ENCODE measurements around the gene SH3GL1.
A peak's percentile ranks its signal among the peaks of the same experiment; 100 is the strongest.

The SH3GL1 gene

DNA sequence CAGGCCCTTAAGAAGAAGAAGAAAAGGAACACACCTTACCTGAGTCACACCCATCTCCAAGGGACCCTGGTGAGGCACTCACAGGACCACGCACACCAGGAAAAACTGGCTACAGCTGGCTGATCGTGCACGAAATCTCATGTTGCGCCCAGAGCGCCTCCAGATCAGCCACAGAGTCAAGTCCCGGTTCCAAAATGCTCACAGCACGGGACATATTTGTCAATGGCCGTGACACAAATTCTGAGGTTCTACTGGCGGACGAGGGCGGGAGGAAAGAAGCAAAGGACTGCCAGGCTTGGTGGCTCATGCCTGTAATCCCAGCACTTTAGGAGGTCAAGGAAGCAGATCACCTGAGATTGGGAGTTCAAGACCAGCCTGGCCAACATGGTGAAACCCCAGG, 21.5 kb downstream of the SH3GL1 start:
- no peak for DNase-seq (ENCODE audit: extremely low spot score)
- ChIA-PET POLR2A (interaction anchor here (0.5 kb wide), 1 partner anchor 15 kb away, joined by 10 read pairs; no protein-coding TSS in a partner anchor), CTCF (interaction anchor here (1.0 to 6.4 kb wide), 5 partner anchors 9 to 112 kb away, joined by 3 to 45 read pairs (median 7); partner anchors contain the start of genes CHAF1A and SH3GL1)
- no peak for TF ChIP-seq CTCF (IDR thresholded peaks at IDR 0.05; ENCODE audit: control extremely low read depth, extremely low read depth, low read depth, missing control alignments)

DNA sequence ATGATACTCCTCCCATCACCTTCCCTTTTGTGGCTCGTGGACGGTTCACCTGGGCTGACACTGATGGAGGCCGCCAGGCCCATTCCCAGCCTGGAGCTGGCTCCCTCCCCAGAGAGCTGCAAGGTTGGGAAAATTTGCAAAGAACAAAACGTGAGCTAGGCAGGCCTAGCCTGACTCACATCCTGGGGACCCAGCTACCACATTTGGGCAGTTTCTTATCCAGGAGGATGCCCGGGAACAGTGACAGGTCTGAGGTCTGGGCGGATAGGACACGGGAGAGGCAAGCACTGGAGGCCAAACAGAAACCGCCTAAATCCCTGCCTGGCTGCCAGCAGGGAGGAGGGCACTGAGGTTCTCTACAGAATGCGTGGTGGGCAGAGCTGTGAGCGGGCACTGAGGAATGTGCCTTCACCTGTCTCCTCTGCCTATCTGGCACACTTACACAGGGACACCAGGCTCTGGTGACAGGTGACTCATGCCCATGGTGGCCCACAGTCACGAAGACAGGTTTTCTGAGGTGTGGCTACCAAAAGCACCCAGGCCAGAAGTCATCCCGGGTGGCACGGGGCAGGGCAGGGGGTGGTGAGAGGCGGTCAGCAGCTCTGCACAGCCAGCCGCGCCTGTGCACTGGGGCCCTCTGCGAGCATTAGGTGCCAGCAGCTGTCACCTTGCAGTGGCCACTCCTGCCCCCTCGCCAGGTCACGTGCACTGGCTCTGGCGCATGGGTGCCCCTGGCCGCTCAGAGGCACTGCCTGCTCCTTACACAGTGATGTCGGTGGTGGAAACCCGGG, 23.2 kb downstream of the SH3GL1 start:
- TF ChIP-seq CTCF (IDR thresholded peaks at IDR 0.05; ENCODE audit: control extremely low read depth, extremely low read depth, low read depth, missing control alignments), result no peak
- CTCF ChIA-PET, result interaction anchor here (0.9 to 6.4 kb wide), 6 partner anchors 8 to 144 kb away, joined by 3 to 45 read pairs (median 10); partner anchors contain the start of genes CHAF1A and SH3GL1
- POLR2A ChIA-PET, result interaction anchor here (0.6 to 2.2 kb wide), 3 partner anchors 34 to 1229 kb away, joined by 3 to 9 read pairs (median 4); partner anchors contain the start of gene MPND
- no peak for DNase-seq (ENCODE audit: extremely low spot score)

GRCh38 chr19:4376671-4376990, 23.7 kb downstream of the SH3GL1 start:
- no peak for TF ChIP-seq CTCF (IDR thresholded peaks at IDR 0.05; ENCODE audit: control extremely low read depth, extremely low read depth, low read depth, missing control alignments)
- ChIA-PET POLR2A (interaction anchor here (0.6 to 2.2 kb wide), 3 partner anchors 34 to 1229 kb away, joined by 3 to 9 read pairs (median 4); partner anchors contain the start of gene MPND), CTCF (interaction anchor here (0.9 to 3.1 kb wide), 6 partner anchors 8 to 144 kb away, joined by 3 to 34 read pairs (median 7); partner anchors contain the start of genes CHAF1A and SH3GL1)
- no peak for DNase-seq (ENCODE audit: extremely low spot score)

DNA sequence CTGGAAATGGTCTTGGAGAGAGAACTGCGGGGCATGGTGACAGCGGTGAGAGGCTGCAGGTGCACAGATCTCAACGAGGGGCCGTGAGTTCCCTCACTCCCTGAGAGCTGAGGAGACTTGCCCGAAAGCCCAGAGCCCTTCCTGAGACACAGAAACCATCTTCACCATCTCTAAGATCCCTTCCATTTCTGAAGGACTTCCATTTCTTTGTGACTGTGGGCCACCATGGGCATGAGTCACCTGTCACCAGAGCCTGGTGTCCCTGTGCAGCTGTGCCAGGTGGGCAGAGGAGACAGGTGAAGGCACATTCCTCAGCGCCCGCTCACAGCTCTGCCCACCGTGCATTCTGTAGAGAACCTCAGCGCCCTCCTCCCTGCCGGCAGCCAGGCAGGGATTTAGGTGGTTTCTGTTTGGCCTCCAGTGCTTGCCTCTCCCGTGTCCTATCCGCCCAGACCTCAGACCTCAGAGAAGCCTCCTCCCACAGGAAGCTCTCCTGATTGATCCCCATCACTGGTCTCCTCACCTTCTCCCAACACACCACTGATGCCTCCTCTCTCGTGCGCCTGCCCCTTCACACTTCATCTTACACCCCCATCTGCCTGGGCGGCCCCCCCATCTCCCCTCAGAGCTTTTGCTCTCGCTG, 24.2 kb downstream of the SH3GL1 start:
- ChIA-PET CTCF (interaction anchor here (0.9 to 3.1 kb wide), 15 partner anchors 7 to 143 kb away, joined by 3 to 34 read pairs (median 4); partner anchors contain the start of genes CHAF1A, MPND, SH3GL1 and STAP2), POLR2A (interaction anchor here (0.6 to 2.2 kb wide), 3 partner anchors 13 to 1228 kb away, joined by 3 to 9 read pairs (median 4); partner anchors contain the start of gene MPND)
- no peak for TF ChIP-seq CTCF (IDR thresholded peaks at IDR 0.05; ENCODE audit: control extremely low read depth, extremely low read depth, low read depth, missing control alignments)
- no peak for DNase-seq (ENCODE audit: extremely low spot score)

GRCh38 chr19:4375164-4376027, 25.0 kb downstream of the SH3GL1 start:
- POLR2A ChIA-PET, result interaction anchor here (0.5 to 2.2 kb wide), 3 partner anchors 12 to 32 kb away, joined by 3 to 9 read pairs (median 3); partner anchors contain the start of gene MPND
- CTCF ChIA-PET, result interaction anchor here (0.9 to 3.1 kb wide), 13 partner anchors 8 to 108 kb away, joined by 3 to 34 read pairs (median 3); partner anchors contain the start of genes CHAF1A, MPND, SH3GL1 and STAP2
- peak; percentile 59 for DNase-seq (ENCODE audit: extremely low spot score)
- peak; percentile 35 for TF ChIP-seq CTCF (IDR thresholded peaks at IDR 0.05; ENCODE audit: control extremely low read depth, extremely low read depth, low read depth, missing control alignments)
